Ovary (tissue), 9 donors: ENCODE measurements around the gene VAV3. TPM values are rescaled to one million over a fixed set of nuclear protein-coding genes. Genes with fewer than 3 reads are reported as not detected.

Experiments
- DNase-seq, 5 donors: peaks; one replicate each; pipeline ENCODE4 v3.0.0-alpha.2; 2019 to 2020
- H3K27ac ChIP-seq, 2 donors: fragments of 200-600 bp; one replicate each; pipeline versions ENCODE4 v1.5.1 to v1.8.0; 2019 to 2022
- H3K27me3 ChIP-seq: fragments of 200-600 bp; one replicate; pipeline ENCODE4 v1.8.0; 2022
- H3K36me3 ChIP-seq: fragments of 200-600 bp; sonication (generic); one replicate; pipeline ENCODE4 v1.5.1; 2019
- H3K4me1 ChIP-seq: one replicate; pipeline ENCODE4 v1.8.1; 2013; ENCODE audit warnings: mild to moderate bottlenecking, moderate library complexity; ENCODE audit not compliant: insufficient read depth
- H3K4me3 ChIP-seq: fragments of 200-600 bp; sonication (generic); one replicate; pipeline ENCODE4 v1.5.1; 2017
- H3K9me3 ChIP-seq, 2 donors: fragments of 200-600 bp in 1 of 2; sonication (generic) in 1 of 2; one replicate each; pipeline versions ENCODE4 v1.5.1 to v1.8.1; 2013 to 2019; ENCODE audit warnings: mild to moderate bottlenecking in 1 of 2, moderate library complexity in 1 of 2
- CTCF ChIP-seq, 3 donors: fragments of 450-650 bp in 2 of 3; fragments of 200-600 bp in 1 of 3; IDR thresholded peaks; one replicate each; pipeline versions ENCODE4 v1.5.1 to v1.8.0; 2016 to 2022; ENCODE audit warnings: antibody characterized with exemption in 3 of 3, mild to moderate bottlenecking in 1 of 3
- EP300 ChIP-seq: sonication (generic); formaldehyde crosslinking; IDR thresholded peaks from one replicate; pipeline ENCODE4 v1.6.1; 2017; ENCODE audit warnings: antibody characterized with exemption
- POLR2A ChIP-seq: fragments of 450-650 bp; IDR thresholded peaks from one replicate; pipeline ENCODE4 v1.6.1; 2017; ENCODE audit warnings: antibody characterized with exemption, mild to moderate bottlenecking, moderate library complexity
- whole genome bisulfite sequencing, 3 donors: extraction: QIAGEN DNeasy Blood & Tissue Kit in 1 of 3; methylation state at CpG; one replicate each; pipeline versions ENCODE4 v1.1.5 to v1.1.7; 2013 to 2017; 5-methylcytosine and 5-hydroxymethylcytosine counted together
- intact Hi-C, 4 donors: fragments of 100-400 bp; cut with DNase I; formaldehyde crosslinking; loops; one replicate each; pipeline versions ENCODE4 v1.11.0 to v1.15.1; 2022 to 2023
- polyA plus RNA-seq, 2 donors: library from polyadenylated mRNA; stranded (reverse); fragments of 200-250 nt in 1 of 2; fragments of 350-450 nt in 1 of 2; fragmentation: Illumina TruSeq in 1 of 2; extraction: RNeasy Lipid Tissue Mini Kit (QIAGEN cat#74804) in 1 of 2; gene quantifications; one replicate each; pipeline ENCODE4 v1.2.3, GENCODE V29; 2013 to 2014
- total RNA-seq, 7 donors: library from RNA; depleted of rRNA in 2 of 7; stranded (reverse); fragments of >200 nt in 2 of 7; fragmentation: NEBNext Ultra II Directional in 3 of 7; extraction: Animal tissue kit (Norgen Biotek cat#: 25700) in 3 of 7; gene quantifications; one replicate each; pipeline versions ENCODE4 v1.1.0 to v1.2.4, GENCODE V29; 2016 to 2023
- donor health status: DM: no; HTN: no; CAD: no; lungs with moderate emphysema.
- donor health status: DM: no; HTN: no; CAD: no.
- donor health status: Bipolar disorder and iron deficiency.
- donor health status: DM: yes; HTN: yes; CAD: no.
- donor health status: DM: no; HTN: no; CAD: no.
- donor health status: DM: yes; HTN: yes; CAD: no.

Gene VAV3
- total and polyA plus RNA-seq, 9 donors: 0.78 to 7.4 (median 1.5) TPM

GRCh38 chr1:107590900-107591622 is 373.9 kb downstream of the VAV3 start:
- Histone ChIP-seq H3K36me3 (no peaks in the 10 kb centered on the region), H3K4me1 (no peaks in the 10 kb centered on the region), H3K4me3 (no peak overlapping the region), H3K27me3 (no peaks in the 10 kb centered on the region), H3K9me3 (no peaks in the 10 kb centered on the region), H3K27ac (no peak overlapping the region)
- intact Hi-C loops: no loop called here
- DNase-seq: no peak
- no peak for TF ChIP-seq EP300
- no peak for TF ChIP-seq POLR2A
- no peak for TF ChIP-seq CTCF (IDR thresholded peaks at IDR 0.05)
- WGBS, 3 donors: 66 to 88% (median 77%) methylated on average over 4 of the region's 4 CpGs

- TF ChIP-seq POLR2A (no peak), EP300 (no peak), CTCF (IDR thresholded peaks at IDR 0.05) (no peak)
Observed at GRCh38 chr1:107590087-107590486, 374.9 kb downstream of the VAV3 start.

GRCh38 chr1:107588321-107588720 is 376.7 kb downstream of the VAV3 start:
- TF ChIP-seq POLR2A (no peak), EP300 (no peak), CTCF (IDR thresholded peaks at IDR 0.05) (no peak)
- Histone ChIP-seq H3K27ac (no peak overlapping the region), H3K4me1 (no peaks in the 10 kb centered on the region), H3K4me3 (no peak overlapping the region), H3K9me3 (no peaks in the 10 kb centered on the region), H3K27me3 (no peaks in the 10 kb centered on the region), H3K36me3 (no peaks in the 10 kb centered on the region)
- WGBS, 3 donors: 92 to 94% (median 94%) methylated on average over 1 of the region's 1 CpG
- intact Hi-C loops: no loop called here
- no peak for DNase-seq

More at GRCh38 chr1:107590087-107590486, 374.9 kb downstream of the VAV3 start:
- no peaks in the 10 kb centered on the region for H3K36me3 ChIP-seq
- no peak overlapping the region for H3K27ac ChIP-seq
- intact Hi-C loops: no loop called here
- no peaks in the 10 kb centered on the region for H3K9me3 ChIP-seq
- no peaks in the 10 kb centered on the region for H3K27me3 ChIP-seq
- no peak for DNase-seq
- no peaks in the 10 kb centered on the region for H3K4me1 ChIP-seq
- H3K4me3 ChIP-seq: no peak overlapping the region

- no peaks in the 10 kb centered on the region for H3K36me3 ChIP-seq
- no peaks in the 10 kb centered on the region for H3K9me3 ChIP-seq
- no peak overlapping the region for H3K4me3 ChIP-seq
- no peak overlapping the region for H3K27ac ChIP-seq
- no peak for TF ChIP-seq EP300
- TF ChIP-seq CTCF (IDR thresholded peaks at IDR 0.05): no peak
- no peak for TF ChIP-seq POLR2A
- DNase-seq: no peak
- H3K4me1 ChIP-seq: no peaks in the 10 kb centered on the region
- no peaks in the 10 kb centered on the region for H3K27me3 ChIP-seq
- WGBS, 3 donors: 76 to 92% (median 85%) methylated on average over 3 of the region's 3 CpGs
- intact Hi-C loops: no loop called here
Observed at GRCh38 chr1:107575226-107575625, 389.8 kb downstream of the VAV3 start.
